ENCODE data around the gene MTHFD2.

GRCh38 chr2:74221604-74222299 is 23.3 kb downstream of the MTHFD2 start:
- TF ChIP-seq CTCF (IDR thresholded peaks at IDR 0.05 in 8 of 11, conservative IDR thresholded peaks at IDR 0.05 in 3 of 11) (no peak), POLR2AphosphoS5 (IDR thresholded peaks at IDR 0.05) (no peak)
